Lower leg skin (tissue), 4 donors: Measurements from ENCODE around the gene JADE3. TPM values are rescaled to one million over a fixed set of nuclear protein-coding genes. Genes with fewer than 3 reads are reported as not detected.
A peak's percentile ranks its signal among the peaks of the same experiment; 100 is the strongest.
"Not testable (repeated sequence)": the region's sequence is repeated elsewhere in the genome, so short reads cannot be mapped to it uniquely, and the experiment has no call there.

Experiments
- DNase-seq, 2 donors: peaks; one replicate each; pipeline ENCODE4 v3.0.0-alpha.2; 2019; ENCODE audit warnings: low spot score in 2 of 2
- H3K4me3 ChIP-seq: fragments of 200-600 bp; sonication (generic); 2 replicates; pipeline ENCODE4 v1.5.1; 2017; ENCODE audit warnings: mild to moderate bottlenecking, low read depth; ENCODE audit not compliant: poor library complexity, severe bottlenecking
- CTCF ChIP-seq, 3 donors: fragments of 450-650 bp; IDR thresholded peaks; one replicate each; pipeline ENCODE4 v1.5.1; 2016; ENCODE audit warnings: antibody characterized with exemption in 3 of 3, mild to moderate bottlenecking in 3 of 3, moderate library complexity in 2 of 3
- POLR2A ChIP-seq, 2 donors: fragments of 450-650 bp; IDR thresholded peaks; one replicate each; pipeline ENCODE4 v1.6.1; 2016 to 2017; ENCODE audit warnings: antibody characterized with exemption in 2 of 2, mild to moderate bottlenecking in 1 of 2, moderate library complexity in 1 of 2
- WGBS, 2 donors: methylation state at CpG; one replicate each; pipeline ENCODE4 v1.1.5; 2018; 5-methylcytosine and 5-hydroxymethylcytosine counted together
- intact Hi-C: fragments of 100-400 bp; cut with DNase I; formaldehyde crosslinking; loops from one replicate; pipeline ENCODE4 v1.15.0; 2023; ENCODE audit warnings: low total_unique reads
- total RNA-seq, 4 donors: library from RNA; depleted of rRNA; stranded (reverse); fragments of >200 nt; gene quantifications; one replicate each; pipeline ENCODE4 v1.1.0, GENCODE V29; 2016

Gene JADE3
- total RNA-seq, 4 donors from 2014 or later = 3.6 to 5.7 (median 3.9) TPM

- TF ChIP-seq POLR2A (IDR thresholded peaks at IDR 0.05) (no peak), CTCF (IDR thresholded peaks at IDR 0.05) (no peak)
- 79 to 80% methylated on average over 1 of the region's 1 CpG for WGBS, 2 donors
- no peak for DNase-seq
- H3K4me3 ChIP-seq = no peak overlapping the region
- intact Hi-C loops = no loop called here
Observed at GRCh38 chrX:46965125-46965758, 53.0 kb downstream of the JADE3 start.

DNA sequence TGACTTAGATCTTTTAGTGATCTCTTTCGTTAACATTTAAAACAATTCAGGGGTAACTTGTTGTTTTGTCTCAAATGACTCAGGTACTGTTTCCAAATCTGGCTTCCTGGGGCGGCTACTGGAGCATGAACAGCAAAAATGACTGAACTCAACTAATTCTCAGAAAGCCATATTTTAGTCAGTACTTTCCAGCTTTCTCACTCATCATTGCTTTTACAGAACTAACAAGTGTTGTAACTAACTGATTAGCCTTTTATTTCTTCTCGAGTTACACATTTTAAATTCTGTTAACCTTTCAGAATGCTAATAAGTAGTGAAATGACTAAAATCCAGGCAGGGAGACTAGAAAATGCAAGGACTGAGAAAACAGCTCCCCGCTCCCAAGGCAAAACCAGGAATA, 55.3 kb downstream of the JADE3 start:
- DNase-seq = no peak
- intact Hi-C loops = no loop called here
- WGBS, 2 donors = 63 to 82% methylated on average over 4 of the region's 4 CpGs
- TF ChIP-seq CTCF (IDR thresholded peaks at IDR 0.05) = no peak
- no peak for TF ChIP-seq POLR2A (IDR thresholded peaks at IDR 0.05)
- H3K4me3 ChIP-seq = no peak overlapping the region

- intact Hi-C loops, DNase-seq, H3K4me3 ChIP-seq: not testable (repeated sequence)
- 81 to 87% methylated on average over 4 of the region's 4 CpGs for WGBS, 2 donors
Observed at GRCh38 chrX:46977046-46977445, 64.8 kb downstream of the JADE3 start.

- WGBS, 2 donors = 66 to 77% methylated on average over 8 of the region's 8 CpGs
- DNase-seq = peak; percentile 28 to 89
- intact Hi-C loops = no loop called here
- no peak overlapping the region for H3K4me3 ChIP-seq
- TF ChIP-seq CTCF (IDR thresholded peaks at IDR 0.05) (no peak), POLR2A (IDR thresholded peaks at IDR 0.05) (no peak)
Observed at GRCh38 chrX:46978341-46979291, 66.4 kb downstream of the JADE3 start.

- intact Hi-C loops = no loop called here
- 81 to 84% methylated on average over 3 of the region's 3 CpGs for WGBS, 2 donors
- H3K4me3 ChIP-seq = no peak overlapping the region
- TF ChIP-seq CTCF (IDR thresholded peaks at IDR 0.05) (no peak), POLR2A (IDR thresholded peaks at IDR 0.05) (no peak)
- no peak for DNase-seq
Observed at GRCh38 chrX:46984705-46985104, 72.5 kb downstream of the JADE3 start.

GRCh38 chrX:46989548-46989947, 77.3 kb downstream of the JADE3 start:
- no peak overlapping the region for H3K4me3 ChIP-seq
- intact Hi-C loops = no loop called here
- DNase-seq = no peak
- TF ChIP-seq POLR2A (IDR thresholded peaks at IDR 0.05) = no peak
- no peak for TF ChIP-seq CTCF (IDR thresholded peaks at IDR 0.05)
